Measurements from ENCODE around the gene ZNF490.
A peak's percentile ranks its signal among the peaks of the same experiment; 100 is the strongest.
"Not testable (repeated sequence)": the region's sequence is repeated elsewhere in the genome, so short reads cannot be mapped to it uniquely, and the experiment has no call there.

ZNF490 gene

GRCh38 chr19:12648088-12648487 lies 37.5 kb upstream of the ZNF490 start:
- DNase-seq (ENCODE audit: low read depth) = no peak
- peak overlapping the region; percentile 12 for H3K4me3 ChIP-seq (ENCODE audit: low read depth, low read length)
- in situ Hi-C loops (cut with HindIII; ENCODE audit: low sequenced_read_pairs) = no loop called here
- TF ChIP-seq CTCF (IDR thresholded peaks at IDR 0.05; ENCODE audit: low read depth, low read length, missing control alignments) = peak; percentile 38

GRCh38 chr19:12647490-12648071 lies 37.0 kb upstream of the ZNF490 start:
- no peak for DNase-seq (ENCODE audit: low read depth)
- H3K4me3 ChIP-seq (ENCODE audit: low read depth, low read length) = no peak overlapping the region
- in situ Hi-C loops (cut with HindIII; ENCODE audit: low sequenced_read_pairs) = no loop called here
- TF ChIP-seq CTCF (IDR thresholded peaks at IDR 0.05; ENCODE audit: low read depth, low read length, missing control alignments) = no peak

- DNase-seq (ENCODE audit: low read depth) = no peak
- no peak for TF ChIP-seq CTCF (IDR thresholded peaks at IDR 0.05; ENCODE audit: low read depth, low read length, missing control alignments)
- in situ Hi-C loops (cut with HindIII; ENCODE audit: low sequenced_read_pairs) = no loop called here
- H3K4me3 ChIP-seq (ENCODE audit: low read depth, low read length) = no peak overlapping the region
Observed at GRCh38 chr19:12647047-12647446, 36.4 kb upstream of the ZNF490 start.

GRCh38 chr19:12646551-12646950 lies 35.9 kb upstream of the ZNF490 start:
- in situ Hi-C loops (cut with HindIII; ENCODE audit: low sequenced_read_pairs) = no loop called here
- DNase-seq (ENCODE audit: low read depth) = no peak
- TF ChIP-seq CTCF (IDR thresholded peaks at IDR 0.05; ENCODE audit: low read depth, low read length, missing control alignments) = no peak
- H3K4me3 ChIP-seq (ENCODE audit: low read depth, low read length) = no peak overlapping the region

- H3K4me3 ChIP-seq (ENCODE audit: low read depth, low read length); in situ Hi-C loops (cut with HindIII; ENCODE audit: low sequenced_read_pairs); DNase-seq (ENCODE audit: low read depth): not testable (repeated sequence)
Observed at GRCh38 chr19:12643716-12644115, 33.1 kb upstream of the ZNF490 start.

- TF ChIP-seq CTCF (IDR thresholded peaks at IDR 0.05; ENCODE audit: low read depth, low read length, missing control alignments) = no peak
- in situ Hi-C loops (cut with HindIII; ENCODE audit: low sequenced_read_pairs) = no loop called here
- H3K4me3 ChIP-seq (ENCODE audit: low read depth, low read length) = no peak overlapping the region
- no peak for DNase-seq (ENCODE audit: low read depth)
Observed at GRCh38 chr19:12642506-12642905, 31.9 kb upstream of the ZNF490 start.

- no peak for TF ChIP-seq CTCF (IDR thresholded peaks at IDR 0.05; ENCODE audit: low read depth, low read length, missing control alignments)
- H3K4me3 ChIP-seq (ENCODE audit: low read depth, low read length) = no peak overlapping the region
- no peak for DNase-seq (ENCODE audit: low read depth)
- in situ Hi-C loops (cut with HindIII; ENCODE audit: low sequenced_read_pairs) = no loop called here
Observed at GRCh38 chr19:12641456-12641855, 30.8 kb upstream of the ZNF490 start.

All from astrocyte of the cerebellum (primary cell).